IPS-18a (cell line): ENCODE results near the gene SHROOM4.

Source experiments
- H3K27ac ChIP-seq: one replicate; pipeline ENCODE4 v1.5.1; 2013; ENCODE audit warnings: low read length
- H3K27me3 ChIP-seq: one replicate; pipeline ENCODE4 v1.6.1; 2013; ENCODE audit warnings: mild to moderate bottlenecking, low read length; ENCODE audit not compliant: control insufficient read depth, insufficient read depth
- H3K36me3 ChIP-seq: one replicate; pipeline ENCODE4 v1.6.1; 2013; ENCODE audit warnings: low read depth, low read length; ENCODE audit not compliant: control insufficient read depth
- H3K4me1 ChIP-seq: one replicate; pipeline ENCODE4 v1.6.1; 2013; ENCODE audit warnings: low read depth, low read length; ENCODE audit not compliant: control insufficient read depth
- H3K4me3 ChIP-seq: one replicate; pipeline ENCODE4 v1.5.1; 2013; ENCODE audit warnings: low read length
- H3K9ac ChIP-seq: one replicate; pipeline ENCODE4 v1.6.1; 2013; ENCODE audit warnings: mild to moderate bottlenecking, low read length, moderate library complexity
- H3K9me3 ChIP-seq: one replicate; pipeline ENCODE4 v1.6.1; 2013; ENCODE audit warnings: low read depth, low read length; ENCODE audit not compliant: control insufficient read depth

SHROOM4 gene, protein sequence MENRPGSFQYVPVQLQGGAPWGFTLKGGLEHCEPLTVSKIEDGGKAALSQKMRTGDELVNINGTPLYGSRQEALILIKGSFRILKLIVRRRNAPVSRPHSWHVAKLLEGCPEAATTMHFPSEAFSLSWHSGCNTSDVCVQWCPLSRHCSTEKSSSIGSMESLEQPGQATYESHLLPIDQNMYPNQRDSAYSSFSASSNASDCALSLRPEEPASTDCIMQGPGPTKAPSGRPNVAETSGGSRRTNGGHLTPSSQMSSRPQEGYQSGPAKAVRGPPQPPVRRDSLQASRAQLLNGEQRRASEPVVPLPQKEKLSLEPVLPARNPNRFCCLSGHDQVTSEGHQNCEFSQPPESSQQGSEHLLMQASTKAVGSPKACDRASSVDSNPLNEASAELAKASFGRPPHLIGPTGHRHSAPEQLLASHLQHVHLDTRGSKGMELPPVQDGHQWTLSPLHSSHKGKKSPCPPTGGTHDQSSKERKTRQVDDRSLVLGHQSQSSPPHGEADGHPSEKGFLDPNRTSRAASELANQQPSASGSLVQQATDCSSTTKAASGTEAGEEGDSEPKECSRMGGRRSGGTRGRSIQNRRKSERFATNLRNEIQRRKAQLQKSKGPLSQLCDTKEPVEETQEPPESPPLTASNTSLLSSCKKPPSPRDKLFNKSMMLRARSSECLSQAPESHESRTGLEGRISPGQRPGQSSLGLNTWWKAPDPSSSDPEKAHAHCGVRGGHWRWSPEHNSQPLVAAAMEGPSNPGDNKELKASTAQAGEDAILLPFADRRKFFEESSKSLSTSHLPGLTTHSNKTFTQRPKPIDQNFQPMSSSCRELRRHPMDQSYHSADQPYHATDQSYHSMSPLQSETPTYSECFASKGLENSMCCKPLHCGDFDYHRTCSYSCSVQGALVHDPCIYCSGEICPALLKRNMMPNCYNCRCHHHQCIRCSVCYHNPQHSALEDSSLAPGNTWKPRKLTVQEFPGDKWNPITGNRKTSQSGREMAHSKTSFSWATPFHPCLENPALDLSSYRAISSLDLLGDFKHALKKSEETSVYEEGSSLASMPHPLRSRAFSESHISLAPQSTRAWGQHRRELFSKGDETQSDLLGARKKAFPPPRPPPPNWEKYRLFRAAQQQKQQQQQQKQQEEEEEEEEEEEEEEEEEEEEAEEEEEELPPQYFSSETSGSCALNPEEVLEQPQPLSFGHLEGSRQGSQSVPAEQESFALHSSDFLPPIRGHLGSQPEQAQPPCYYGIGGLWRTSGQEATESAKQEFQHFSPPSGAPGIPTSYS (N-terminal part only)

DNA sequence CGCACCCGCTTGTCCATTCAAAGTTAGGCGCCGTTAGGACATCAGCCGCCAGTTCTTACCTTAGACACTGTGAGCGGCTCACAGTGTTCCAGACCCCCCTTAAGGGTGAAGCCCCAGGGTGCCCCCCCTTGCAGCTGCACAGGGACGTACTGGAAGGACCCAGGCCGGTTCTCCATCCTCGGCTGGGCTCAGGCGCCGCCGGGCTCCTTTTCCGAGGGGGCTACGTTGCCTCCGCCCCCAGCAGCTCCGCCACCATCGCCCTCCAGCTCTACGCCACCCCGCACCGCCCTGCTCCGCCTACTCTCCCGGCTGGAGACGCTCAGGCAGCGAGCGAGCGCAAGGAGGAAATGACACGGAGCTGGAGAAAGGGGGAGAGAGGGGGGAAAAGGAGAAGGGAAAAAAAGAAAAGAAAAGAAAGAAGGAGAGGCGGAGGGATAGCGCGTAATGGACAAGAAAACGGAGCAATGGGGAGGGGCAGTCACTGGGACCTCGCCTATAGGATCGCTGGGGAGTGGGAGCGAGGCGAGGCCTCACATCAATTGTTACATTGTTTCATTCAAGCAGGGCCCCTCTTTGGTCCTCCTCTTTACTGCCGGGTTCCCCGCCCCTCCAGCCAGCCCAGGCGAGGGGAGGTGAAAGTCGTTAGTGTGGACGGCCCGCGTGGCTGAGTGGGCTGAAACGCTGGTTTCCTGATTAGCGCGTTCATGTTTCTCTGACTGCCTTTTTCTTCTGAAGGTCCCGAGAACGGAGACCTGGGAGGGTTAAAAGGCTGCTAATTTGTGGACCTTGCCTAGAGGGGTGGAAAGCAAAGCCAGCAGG is at the start of gene SHROOM4:
SHROOM4 (minus strand) TSS at position 352 of the 819 bp plus-strand sequence; CDS start at position 176, 176 bp downstream.
- Histone ChIP-seq H3K9me3 (peaks cover 9% of the 10 kb centered on the region), H3K4me3 (peak within 1 kb of the TSS; percentile 62), H3K36me3 (no peaks in the 10 kb centered on the region), H3K4me1 (no peaks in the 10 kb centered on the region), H3K9ac (peak within 1 kb of the TSS; percentile 35), H3K27ac (no peak within 1 kb of the TSS), H3K27me3 (no peaks in the 10 kb centered on the region)

DNA sequence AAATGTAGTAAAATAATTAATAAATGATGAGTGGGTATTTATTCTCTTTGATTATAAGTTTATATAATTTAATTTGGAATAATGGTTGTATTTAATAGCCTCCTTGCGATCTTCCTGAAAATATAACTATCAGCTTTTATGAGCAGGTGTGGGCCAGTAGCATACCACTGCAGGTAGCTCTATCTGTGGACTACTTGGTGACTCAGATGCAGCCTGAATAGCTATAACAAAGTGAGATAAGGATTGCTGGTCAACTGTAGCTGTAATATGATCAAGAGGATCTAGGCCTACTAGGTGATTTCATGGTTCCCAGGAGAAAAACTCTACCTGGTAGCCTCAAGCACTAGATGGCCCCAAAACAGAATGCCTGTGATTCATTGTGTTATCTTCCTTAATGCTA is 49.5 kb upstream of the SHROOM4 start:
- Histone ChIP-seq H3K4me3 (no peak overlapping the region), H3K9ac (no peak overlapping the region), H3K27me3 (no peaks in the 10 kb centered on the region), H3K9me3 (peaks cover 13% of the 10 kb centered on the region), H3K4me1 (no peaks in the 10 kb centered on the region), H3K27ac (no peak overlapping the region), H3K36me3 (no peaks in the 10 kb centered on the region)

DNA sequence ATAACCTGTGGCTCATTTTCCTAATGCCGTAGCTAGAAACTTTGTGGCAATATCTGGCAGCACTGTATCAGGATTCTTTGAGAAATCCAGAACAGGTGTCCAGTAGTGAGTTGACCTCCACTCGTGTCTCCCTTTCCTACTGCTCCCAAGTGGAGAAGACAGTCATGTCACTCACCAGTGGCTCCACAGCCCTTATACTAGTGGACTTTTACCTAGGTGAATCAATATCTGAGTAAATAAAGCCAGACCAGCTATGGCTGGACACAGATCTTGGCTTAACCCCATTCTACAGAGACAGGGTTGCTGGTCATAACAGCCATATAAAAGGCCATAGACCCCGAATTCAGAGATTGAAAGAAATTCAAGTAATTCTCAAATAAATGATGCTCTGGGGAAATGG is 46.5 kb upstream of the SHROOM4 start:
- H3K4me3 ChIP-seq: no peak overlapping the region
- no peak overlapping the region for H3K27ac ChIP-seq
- H3K36me3 ChIP-seq: no peaks in the 10 kb centered on the region
- H3K9me3 ChIP-seq: peaks cover 10% of the 10 kb centered on the region
- H3K9ac ChIP-seq: no peak overlapping the region
- H3K27me3 ChIP-seq: no peaks in the 10 kb centered on the region
- H3K4me1 ChIP-seq: no peaks in the 10 kb centered on the region

DNA sequence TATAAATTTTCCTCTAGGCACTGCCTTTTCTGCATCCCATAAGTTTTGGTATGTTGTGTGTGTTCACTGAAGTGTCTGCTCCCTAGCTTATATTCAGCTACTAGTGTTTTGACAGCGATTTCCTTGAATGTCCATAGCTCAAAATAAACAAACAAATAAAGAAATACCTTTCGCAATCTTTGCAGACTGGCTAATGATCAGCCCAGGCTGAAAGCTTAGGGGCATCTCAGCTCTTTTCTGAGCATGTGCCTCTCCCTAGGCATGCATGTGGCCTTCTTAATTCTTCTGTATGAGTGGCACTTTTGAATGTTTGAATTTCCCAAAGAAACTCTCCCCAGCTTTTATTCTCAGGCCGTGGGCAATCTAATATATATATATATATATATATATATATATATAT is 44.6 kb upstream of the SHROOM4 start:
- H3K4me3 ChIP-seq: no peak overlapping the region
- H3K36me3 ChIP-seq: no peaks in the 10 kb centered on the region
- H3K4me1 ChIP-seq: no peaks in the 10 kb centered on the region
- H3K9me3 ChIP-seq: peaks cover 9% of the 10 kb centered on the region
- no peaks in the 10 kb centered on the region for H3K27me3 ChIP-seq
- H3K27ac ChIP-seq: no peak overlapping the region
- no peak overlapping the region for H3K9ac ChIP-seq

DNA sequence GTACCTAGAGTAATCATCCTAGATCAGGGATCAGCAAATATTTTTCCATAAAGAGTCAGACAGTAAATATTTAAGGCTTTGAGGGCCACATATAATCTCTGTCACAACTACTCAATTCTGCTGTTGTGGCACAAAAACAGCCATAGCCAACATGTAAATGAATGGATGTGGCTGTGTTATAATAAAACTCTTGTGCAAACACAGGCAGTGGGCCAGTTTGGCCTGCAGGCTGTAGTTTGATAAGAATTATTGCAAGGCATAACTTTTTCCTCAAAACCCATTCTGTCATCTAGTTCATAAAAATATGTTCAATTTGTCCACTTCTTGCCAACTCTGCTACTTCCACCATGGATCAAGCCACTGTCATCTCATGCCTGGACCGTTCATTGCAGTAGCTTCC is 39.4 kb upstream of the SHROOM4 start:
- no peak overlapping the region for H3K9ac ChIP-seq
- no peak overlapping the region for H3K4me3 ChIP-seq
- H3K9me3 ChIP-seq: peaks cover 11% of the 10 kb centered on the region
- H3K4me1 ChIP-seq: no peaks in the 10 kb centered on the region
- no peaks in the 10 kb centered on the region for H3K27me3 ChIP-seq
- no peak overlapping the region for H3K27ac ChIP-seq
- H3K36me3 ChIP-seq: no peaks in the 10 kb centered on the region

DNA sequence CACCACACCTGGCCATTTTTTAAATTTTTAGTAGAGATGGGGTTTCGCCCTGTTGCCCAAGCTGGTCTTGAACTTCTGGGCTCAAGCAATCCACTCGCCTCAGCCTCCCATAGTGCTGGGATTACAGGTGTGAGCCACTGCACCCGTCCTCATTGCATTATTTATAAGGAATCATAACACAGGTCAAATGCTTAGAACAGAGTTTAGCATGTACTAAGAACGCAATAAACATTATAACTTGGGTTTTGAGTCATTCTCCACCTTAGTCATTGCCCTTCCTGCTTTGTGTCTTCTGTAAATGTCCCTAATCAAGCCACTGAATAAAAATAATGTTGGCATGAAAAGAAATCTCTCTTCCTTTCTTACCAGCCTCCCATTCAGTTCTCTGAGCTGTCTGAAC is 38.5 kb upstream of the SHROOM4 start:
- no peak overlapping the region for H3K9ac ChIP-seq
- H3K9me3 ChIP-seq: peaks cover 11% of the 10 kb centered on the region
- no peak overlapping the region for H3K27ac ChIP-seq
- no peaks in the 10 kb centered on the region for H3K27me3 ChIP-seq
- H3K4me3 ChIP-seq: no peak overlapping the region
- no peaks in the 10 kb centered on the region for H3K36me3 ChIP-seq
- H3K4me1 ChIP-seq: no peaks in the 10 kb centered on the region

DNA sequence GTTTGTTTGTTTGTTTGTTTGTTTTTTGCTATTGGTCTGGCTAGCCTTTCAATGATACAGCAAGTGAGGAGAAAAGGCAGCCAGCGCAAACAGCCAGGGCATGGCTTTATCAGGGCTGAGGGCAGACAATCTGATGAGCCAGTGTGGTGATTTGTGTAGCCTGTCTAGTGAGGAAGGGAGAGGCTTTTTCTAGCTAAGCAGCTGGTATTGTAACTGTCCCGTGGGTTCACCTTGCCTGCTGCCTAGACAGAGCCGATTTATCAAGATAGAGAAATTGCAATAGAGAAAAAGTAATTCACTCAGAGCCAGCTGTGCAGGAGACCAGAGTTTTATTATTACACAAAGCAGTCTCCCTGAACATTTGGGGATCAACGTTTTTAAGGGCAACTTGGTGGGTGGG is 28.2 kb upstream of the SHROOM4 start:
- Histone ChIP-seq H3K27ac (no peak overlapping the region), H3K27me3 (no peaks in the 10 kb centered on the region), H3K9me3 (peaks cover 29% of the 10 kb centered on the region)

DNA sequence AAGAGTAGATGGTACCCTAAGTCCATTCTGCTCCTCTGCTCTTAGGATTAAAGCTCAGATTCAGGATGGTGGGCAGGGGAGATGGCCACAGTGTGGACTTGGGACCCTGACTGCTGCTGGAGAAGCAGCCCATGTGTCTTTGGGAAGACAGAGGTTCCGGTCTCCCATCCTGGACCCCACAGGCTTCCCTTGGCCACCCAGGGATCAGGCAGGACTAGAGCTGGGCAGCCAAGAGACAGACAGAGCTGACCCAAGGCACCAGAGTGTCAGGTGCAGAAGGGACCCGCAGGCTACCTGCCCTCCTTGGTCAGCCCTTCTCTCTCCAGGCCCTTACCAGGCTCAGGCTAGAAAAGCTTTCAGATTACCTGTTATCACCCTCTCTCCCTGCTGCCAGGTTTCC is 25.7 kb upstream of the SHROOM4 start:
- no peaks in the 10 kb centered on the region for H3K27me3 ChIP-seq
- no peaks in the 10 kb centered on the region for H3K36me3 ChIP-seq
- peaks cover 18% of the 10 kb centered on the region for H3K9me3 ChIP-seq
- H3K4me1 ChIP-seq: no peaks in the 10 kb centered on the region
- no peak overlapping the region for H3K4me3 ChIP-seq
- no peak overlapping the region for H3K9ac ChIP-seq
- H3K27ac ChIP-seq: no peak overlapping the region

More for the DNA sequence above, 28.2 kb upstream of the SHROOM4 start:
- Histone ChIP-seq H3K4me1 (no peaks in the 10 kb centered on the region), H3K9ac (no peak overlapping the region), H3K4me3 (no peak overlapping the region), H3K36me3 (no peaks in the 10 kb centered on the region)

DNA sequence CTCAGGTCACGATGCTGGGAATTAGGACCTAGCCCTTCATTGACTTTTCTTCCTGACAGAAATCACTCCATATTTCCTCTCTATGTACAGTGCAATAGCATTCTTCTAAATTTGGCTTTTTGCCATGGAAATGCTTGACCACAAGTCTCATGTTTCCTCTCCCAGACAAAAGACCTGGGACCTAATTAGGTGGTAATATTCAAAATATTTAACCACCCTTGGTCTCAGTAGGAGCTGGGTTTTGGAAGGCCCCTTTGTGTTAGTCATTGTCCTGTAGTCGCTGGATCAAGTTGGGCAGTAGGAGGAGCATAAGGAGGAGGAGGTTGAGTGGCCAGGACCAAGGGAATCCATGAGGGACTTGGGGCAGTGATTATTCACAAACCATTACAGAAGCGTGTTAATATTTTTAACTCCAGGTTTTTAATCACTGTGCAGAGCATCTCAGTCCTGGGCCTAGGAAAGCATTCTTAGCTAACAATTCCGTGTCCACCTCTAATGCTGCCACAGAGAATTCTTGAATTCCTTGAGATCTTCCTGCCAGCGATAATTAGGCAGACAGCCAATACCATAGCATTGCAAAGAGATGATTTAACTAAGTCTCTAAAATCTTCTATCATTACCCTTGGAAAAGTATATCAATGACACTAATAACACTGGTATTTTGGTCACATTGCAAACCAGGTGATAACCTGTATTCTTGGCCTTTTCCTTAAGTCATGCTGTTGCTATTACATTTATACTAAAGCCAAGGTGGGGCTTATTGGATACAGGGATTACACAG is 25.0 kb upstream of the SHROOM4 start:
- no peak overlapping the region for H3K27ac ChIP-seq
- no peak overlapping the region for H3K4me3 ChIP-seq
- H3K36me3 ChIP-seq: no peaks in the 10 kb centered on the region
- H3K4me1 ChIP-seq: no peaks in the 10 kb centered on the region
- H3K9me3 ChIP-seq: peaks cover 18% of the 10 kb centered on the region
- no peak overlapping the region for H3K9ac ChIP-seq
- H3K27me3 ChIP-seq: no peaks in the 10 kb centered on the region

DNA sequence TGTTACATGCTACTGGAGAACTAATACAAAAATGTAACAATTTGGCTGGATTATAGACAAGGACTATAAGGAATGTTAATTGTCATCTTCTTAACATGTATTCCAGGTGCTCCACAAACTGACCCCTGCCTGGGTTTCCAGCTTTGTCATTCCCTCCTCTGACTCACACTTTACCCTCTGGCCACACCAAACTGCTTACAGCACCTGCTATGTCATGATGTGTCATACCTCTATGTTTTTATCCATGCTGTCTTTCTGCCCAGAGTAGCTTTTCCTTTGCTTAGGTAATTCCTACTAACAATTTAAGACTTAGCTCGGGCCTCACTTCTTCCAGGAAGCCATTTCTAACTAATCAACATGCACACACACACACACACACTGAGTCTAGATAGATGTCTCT is 14.0 kb upstream of the SHROOM4 start:
- Histone ChIP-seq H3K27ac (no peak overlapping the region), H3K4me1 (no peaks in the 10 kb centered on the region), H3K9ac (no peak overlapping the region), H3K36me3 (no peaks in the 10 kb centered on the region), H3K4me3 (no peak overlapping the region), H3K27me3 (no peaks in the 10 kb centered on the region), H3K9me3 (peaks cover 11% of the 10 kb centered on the region)
